ENCODE data around the gene PLSCR3.

DNA sequence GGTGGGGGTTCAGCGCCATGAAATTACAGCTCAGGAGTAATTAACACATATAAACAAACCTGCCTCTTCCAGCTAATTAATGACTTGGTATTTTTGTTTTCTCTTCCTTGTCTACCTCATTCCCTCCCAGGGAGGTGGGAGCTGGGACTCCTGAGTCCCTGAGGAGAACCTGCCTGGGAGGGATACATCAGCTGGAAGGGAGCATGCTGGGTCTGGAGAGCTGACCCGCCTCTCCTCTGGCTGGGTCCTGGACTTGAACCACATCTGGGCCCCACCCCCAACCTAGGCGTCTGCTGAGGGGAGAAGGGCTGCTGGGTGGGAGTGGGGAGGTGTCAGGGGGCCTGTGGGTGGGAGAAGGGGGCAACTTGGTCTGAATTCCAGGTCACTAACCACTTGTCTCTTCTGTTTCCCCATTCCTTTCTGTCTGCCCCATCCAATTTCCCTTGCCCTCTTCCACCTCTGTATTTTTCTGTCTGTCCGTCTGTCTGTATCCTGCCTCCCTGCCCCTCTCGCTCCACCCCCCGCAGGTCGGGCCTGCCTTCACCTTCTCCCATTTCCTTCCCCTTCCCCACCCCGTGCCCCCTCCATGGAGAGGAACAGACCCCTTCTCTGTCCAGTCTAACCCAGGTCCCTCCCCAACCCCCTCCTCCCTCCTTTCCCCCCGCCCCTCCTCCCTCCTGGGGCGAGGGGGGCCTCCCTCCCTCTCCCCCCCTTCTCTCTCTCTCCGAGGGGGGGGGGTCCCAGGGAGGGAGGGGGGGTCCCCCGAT, 13.3 kb upstream of the PLSCR3 start, which contains the start of gene NLGN2:
- TF ChIP-seq, protein P1, sequence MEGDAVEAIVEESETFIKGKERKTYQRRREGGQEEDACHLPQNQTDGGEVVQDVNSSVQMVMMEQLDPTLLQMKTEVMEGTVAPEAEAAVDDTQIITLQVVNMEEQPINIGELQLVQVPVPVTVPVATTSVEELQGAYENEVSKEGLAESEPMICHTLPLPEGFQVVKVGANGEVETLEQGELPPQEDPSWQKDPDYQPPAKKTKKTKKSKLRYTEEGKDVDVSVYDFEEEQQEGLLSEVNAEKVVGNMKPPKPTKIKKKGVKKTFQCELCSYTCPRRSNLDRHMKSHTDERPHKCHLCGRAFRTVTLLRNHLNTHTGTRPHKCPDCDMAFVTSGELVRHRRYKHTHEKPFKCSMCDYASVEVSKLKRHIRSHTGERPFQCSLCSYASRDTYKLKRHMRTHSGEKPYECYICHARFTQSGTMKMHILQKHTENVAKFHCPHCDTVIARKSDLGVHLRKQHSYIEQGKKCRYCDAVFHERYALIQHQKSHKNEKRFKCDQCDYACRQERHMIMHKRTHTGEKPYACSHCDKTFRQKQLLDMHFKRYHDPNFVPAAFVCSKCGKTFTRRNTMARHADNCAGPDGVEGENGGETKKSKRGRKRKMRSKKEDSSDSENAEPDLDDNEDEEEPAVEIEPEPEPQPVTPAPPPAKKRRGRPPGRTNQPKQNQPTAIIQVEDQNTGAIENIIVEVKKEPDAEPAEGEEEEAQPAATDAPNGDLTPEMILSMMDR (conservative IDR thresholded peaks at IDR 0.05; ENCODE audit: low read depth in 2 of 2), result no peak
- no peak for TF ChIP-seq EZH2phosphoT487 (IDR thresholded peaks at IDR 0.05; ENCODE audit: unreplicated experiment)
- TF ChIP-seq EZH2 (IDR thresholded peaks at IDR 0.05; ENCODE audit: low read depth, unreplicated experiment), result no peak
- TF ChIP-seq ZNF114 (CRISPR knock-in tag; IDR thresholded peaks at IDR 0.05), result no peak
- TF ChIP-seq, protein P2, sequence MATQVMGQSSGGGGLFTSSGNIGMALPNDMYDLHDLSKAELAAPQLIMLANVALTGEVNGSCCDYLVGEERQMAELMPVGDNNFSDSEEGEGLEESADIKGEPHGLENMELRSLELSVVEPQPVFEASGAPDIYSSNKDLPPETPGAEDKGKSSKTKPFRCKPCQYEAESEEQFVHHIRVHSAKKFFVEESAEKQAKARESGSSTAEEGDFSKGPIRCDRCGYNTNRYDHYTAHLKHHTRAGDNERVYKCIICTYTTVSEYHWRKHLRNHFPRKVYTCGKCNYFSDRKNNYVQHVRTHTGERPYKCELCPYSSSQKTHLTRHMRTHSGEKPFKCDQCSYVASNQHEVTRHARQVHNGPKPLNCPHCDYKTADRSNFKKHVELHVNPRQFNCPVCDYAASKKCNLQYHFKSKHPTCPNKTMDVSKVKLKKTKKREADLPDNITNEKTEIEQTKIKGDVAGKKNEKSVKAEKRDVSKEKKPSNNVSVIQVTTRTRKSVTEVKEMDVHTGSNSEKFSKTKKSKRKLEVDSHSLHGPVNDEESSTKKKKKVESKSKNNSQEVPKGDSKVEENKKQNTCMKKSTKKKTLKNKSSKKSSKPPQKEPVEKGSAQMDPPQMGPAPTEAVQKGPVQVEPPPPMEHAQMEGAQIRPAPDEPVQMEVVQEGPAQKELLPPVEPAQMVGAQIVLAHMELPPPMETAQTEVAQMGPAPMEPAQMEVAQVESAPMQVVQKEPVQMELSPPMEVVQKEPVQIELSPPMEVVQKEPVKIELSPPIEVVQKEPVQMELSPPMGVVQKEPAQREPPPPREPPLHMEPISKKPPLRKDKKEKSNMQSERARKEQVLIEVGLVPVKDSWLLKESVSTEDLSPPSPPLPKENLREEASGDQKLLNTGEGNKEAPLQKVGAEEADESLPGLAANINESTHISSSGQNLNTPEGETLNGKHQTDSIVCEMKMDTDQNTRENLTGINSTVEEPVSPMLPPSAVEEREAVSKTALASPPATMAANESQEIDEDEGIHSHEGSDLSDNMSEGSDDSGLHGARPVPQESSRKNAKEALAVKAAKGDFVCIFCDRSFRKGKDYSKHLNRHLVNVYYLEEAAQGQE (IDR thresholded peaks at IDR 0.05; ENCODE audit: unreplicated experiment), result no peak

Measured in GM23338 (cell line).